ENCODE measurements around the gene NUP43. TPM values are rescaled to one million over a fixed set of nuclear protein-coding genes. Genes with fewer than 3 reads are reported as not detected.

NUP43 gene
- total RNA-seq, 1 donor from 2014 or later: 38.8 TPM

- Mint-ChIP-seq H3K27ac (no peak overlapping the region), H3K27me3 (ENCODE audit: low read depth) (no peaks in the 10 kb centered on the region), H3K4me3 (no peak overlapping the region), H3K36me3 (peaks cover 22% of the 10 kb centered on the region), H3K9me3 (no peaks in the 10 kb centered on the region), H3K4me1 (no peaks in the 10 kb centered on the region)
- TF ChIP-seq CTCF (IDR thresholded peaks at IDR 0.05; ENCODE audit: unreplicated experiment): no peak
- DNase-seq (ENCODE audit: low spot score in 2 of 2, unreplicated experiment in 2 of 2): no peak
These were observed 13.1 kb downstream of the NUP43 start for GRCh38 chr6:149733089-149733720.

- no peak overlapping the region for H3K27ac Mint-ChIP-seq
- DNase-seq (ENCODE audit: low spot score in 2 of 2, unreplicated experiment in 2 of 2): no peak
- H3K36me3 Mint-ChIP-seq: peaks cover 18% of the 10 kb centered on the region
- TF ChIP-seq CTCF (IDR thresholded peaks at IDR 0.05; ENCODE audit: unreplicated experiment): no peak
- no peaks in the 10 kb centered on the region for H3K4me1 Mint-ChIP-seq
- no peaks in the 10 kb centered on the region for H3K9me3 Mint-ChIP-seq
- no peaks in the 10 kb centered on the region for H3K27me3 Mint-ChIP-seq (ENCODE audit: low read depth)
- no peak overlapping the region for H3K4me3 Mint-ChIP-seq
These were observed 16.5 kb downstream of the NUP43 start for GRCh38 chr6:149729824-149730223.

DNA sequence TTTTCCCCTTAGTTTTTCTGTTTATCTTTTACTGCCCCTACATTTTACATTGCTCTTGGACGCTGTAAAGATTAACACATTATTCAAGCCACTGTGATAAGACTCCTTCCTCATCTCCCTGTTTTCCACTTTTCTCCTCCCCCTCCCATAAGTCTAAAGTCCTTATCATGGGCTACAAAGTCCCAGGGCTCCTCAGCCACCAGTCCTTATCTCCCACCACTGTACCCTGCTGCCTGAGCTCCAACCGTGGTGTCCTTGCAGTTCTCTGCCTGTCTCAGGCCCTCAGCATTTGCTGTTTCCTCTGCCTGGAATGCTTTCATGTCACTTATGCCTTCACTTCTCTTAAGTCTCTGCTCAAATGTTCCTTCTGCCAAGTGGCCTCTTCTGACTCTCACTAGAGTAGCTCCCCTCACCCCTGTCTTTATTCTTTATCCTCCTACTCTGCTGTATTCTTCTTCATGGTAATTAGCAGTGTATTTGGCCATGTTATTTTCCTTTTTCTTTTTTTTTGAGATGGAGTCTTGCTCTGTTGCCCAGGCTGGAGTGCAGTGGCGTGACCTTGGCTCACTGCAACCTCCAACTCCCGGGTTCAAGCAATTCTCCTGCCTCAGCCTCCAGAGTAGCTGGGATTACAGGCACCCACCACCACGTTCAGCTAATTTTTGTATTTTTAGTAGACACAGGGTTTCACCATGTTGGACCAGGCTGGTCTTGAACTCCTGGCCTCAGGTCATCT, 17.7 kb downstream of the NUP43 start:
- no peak for TF ChIP-seq CTCF (IDR thresholded peaks at IDR 0.05; ENCODE audit: unreplicated experiment)
- Mint-ChIP-seq H3K27me3 (ENCODE audit: low read depth) (no peaks in the 10 kb centered on the region), H3K4me1 (no peaks in the 10 kb centered on the region), H3K4me3 (no peak overlapping the region), H3K9me3 (no peaks in the 10 kb centered on the region), H3K27ac (no peak overlapping the region), H3K36me3 (peaks cover 19% of the 10 kb centered on the region)
- no peak for DNase-seq (ENCODE audit: low spot score in 2 of 2, unreplicated experiment in 2 of 2)

GRCh38 chr6:149727793-149728498, 18.4 kb downstream of the NUP43 start:
- no peak overlapping the region for H3K4me3 Mint-ChIP-seq
- no peaks in the 10 kb centered on the region for H3K4me1 Mint-ChIP-seq
- H3K9me3 Mint-ChIP-seq: no peaks in the 10 kb centered on the region
- H3K27me3 Mint-ChIP-seq (ENCODE audit: low read depth): no peaks in the 10 kb centered on the region
- no peak overlapping the region for H3K27ac Mint-ChIP-seq
- DNase-seq (ENCODE audit: low spot score in 2 of 2, unreplicated experiment in 2 of 2): no peak
- peaks cover 19% of the 10 kb centered on the region for H3K36me3 Mint-ChIP-seq
- TF ChIP-seq CTCF (IDR thresholded peaks at IDR 0.05; ENCODE audit: unreplicated experiment): no peak

DNA sequence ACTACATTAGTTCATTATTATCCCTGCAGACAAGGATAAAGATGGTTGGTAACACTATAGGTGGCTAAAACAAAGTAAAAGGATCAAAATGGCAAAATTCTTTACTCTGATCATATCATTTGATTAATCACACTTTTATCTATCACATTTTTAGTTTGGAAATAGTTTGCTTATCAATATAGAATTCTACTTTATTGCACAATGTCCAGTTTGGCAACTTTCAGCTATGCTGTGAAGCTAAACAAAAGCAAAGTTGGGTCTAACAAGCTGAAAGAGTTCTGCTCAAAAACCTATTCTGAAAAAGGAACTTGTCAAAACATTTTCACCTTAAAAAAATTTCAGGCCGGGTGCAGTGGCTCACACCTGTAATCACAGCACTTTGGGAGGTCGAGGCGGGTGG, 20.5 kb downstream of the NUP43 start:
- no peaks in the 10 kb centered on the region for H3K4me1 Mint-ChIP-seq
- no peak overlapping the region for H3K27ac Mint-ChIP-seq
- DNase-seq (ENCODE audit: low spot score in 2 of 2, unreplicated experiment in 2 of 2): no peak
- H3K4me3 Mint-ChIP-seq: no peak overlapping the region
- no peak for TF ChIP-seq CTCF (IDR thresholded peaks at IDR 0.05; ENCODE audit: unreplicated experiment)
- peaks cover 16% of the 10 kb centered on the region for H3K36me3 Mint-ChIP-seq
- H3K9me3 Mint-ChIP-seq: no peaks in the 10 kb centered on the region
- H3K27me3 Mint-ChIP-seq (ENCODE audit: low read depth): no peaks in the 10 kb centered on the region

Measured in mesothelial cell of epicardium (in vitro differentiated cells).